ENCODE data around the gene SLC16A5. TPM values are rescaled to one million over a fixed set of nuclear protein-coding genes. Genes with fewer than 3 reads are reported as not detected.
A peak's percentile ranks its signal among the peaks of the same experiment; 100 is the strongest.
"Not testable (repeated sequence)": the region's sequence is repeated elsewhere in the genome, so short reads cannot be mapped to it uniquely, and the experiment has no call there.

SLC16A5 gene
- total and polyA plus RNA-seq, 7 donors, result 1.2 to 10.7 (median 5.6) TPM

DNA sequence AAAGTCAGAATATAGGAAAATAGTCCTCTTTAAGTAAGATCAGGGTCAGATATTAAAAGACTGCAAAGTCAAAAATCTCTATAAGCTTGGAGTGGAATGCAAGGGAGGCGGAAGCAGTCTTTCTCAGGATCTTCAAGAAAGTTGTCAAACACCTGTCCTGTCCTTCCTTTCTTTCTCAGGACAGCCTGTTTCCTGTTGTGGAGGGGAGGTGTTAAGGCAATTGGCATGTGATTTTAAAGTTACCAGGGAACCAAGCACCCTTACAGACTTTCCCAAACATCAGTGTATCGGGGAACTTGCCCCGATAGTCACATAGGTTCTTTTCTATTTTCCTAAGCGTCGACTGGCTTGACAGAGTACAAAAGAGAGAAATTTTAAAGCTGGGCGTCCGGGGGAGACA lies 43.0 kb upstream of the SLC16A5 start:
- DNase-seq (no peak), ATAC-seq (no peak)
- no peak overlapping the region for H3K27ac ChIP-seq
- H3K36me3 ChIP-seq (ENCODE audit: insufficient read depth in 1 of 2, low read depth in 1 of 2), result peaks cover 9 to 35% of the 10 kb centered on the region in 2 donors
- WGBS, 3 donors, result 65 to 79% (median 76%) methylated on average over 7 of the region's 7 CpGs
- peaks cover 21% of the 10 kb centered on the region for H3K4me1 ChIP-seq
- no peaks in the 10 kb centered on the region for H3K9me3 ChIP-seq
- intact Hi-C loops (cut with DNase I), result loop anchor here in 1 of 2 donors (5.0 kb wide), 1 partner anchor 158 kb away; no protein-coding TSS in a partner anchor
- H3K4me3 ChIP-seq, result no peak overlapping the region
- H3K27me3 ChIP-seq (ENCODE audit: insufficient read depth in 3 of 3, low read length in 2 of 3), result no peaks in the 10 kb centered on the region
- TF ChIP-seq, protein P1, sequence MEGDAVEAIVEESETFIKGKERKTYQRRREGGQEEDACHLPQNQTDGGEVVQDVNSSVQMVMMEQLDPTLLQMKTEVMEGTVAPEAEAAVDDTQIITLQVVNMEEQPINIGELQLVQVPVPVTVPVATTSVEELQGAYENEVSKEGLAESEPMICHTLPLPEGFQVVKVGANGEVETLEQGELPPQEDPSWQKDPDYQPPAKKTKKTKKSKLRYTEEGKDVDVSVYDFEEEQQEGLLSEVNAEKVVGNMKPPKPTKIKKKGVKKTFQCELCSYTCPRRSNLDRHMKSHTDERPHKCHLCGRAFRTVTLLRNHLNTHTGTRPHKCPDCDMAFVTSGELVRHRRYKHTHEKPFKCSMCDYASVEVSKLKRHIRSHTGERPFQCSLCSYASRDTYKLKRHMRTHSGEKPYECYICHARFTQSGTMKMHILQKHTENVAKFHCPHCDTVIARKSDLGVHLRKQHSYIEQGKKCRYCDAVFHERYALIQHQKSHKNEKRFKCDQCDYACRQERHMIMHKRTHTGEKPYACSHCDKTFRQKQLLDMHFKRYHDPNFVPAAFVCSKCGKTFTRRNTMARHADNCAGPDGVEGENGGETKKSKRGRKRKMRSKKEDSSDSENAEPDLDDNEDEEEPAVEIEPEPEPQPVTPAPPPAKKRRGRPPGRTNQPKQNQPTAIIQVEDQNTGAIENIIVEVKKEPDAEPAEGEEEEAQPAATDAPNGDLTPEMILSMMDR (IDR thresholded peaks at IDR 0.05), result no peak

DNA sequence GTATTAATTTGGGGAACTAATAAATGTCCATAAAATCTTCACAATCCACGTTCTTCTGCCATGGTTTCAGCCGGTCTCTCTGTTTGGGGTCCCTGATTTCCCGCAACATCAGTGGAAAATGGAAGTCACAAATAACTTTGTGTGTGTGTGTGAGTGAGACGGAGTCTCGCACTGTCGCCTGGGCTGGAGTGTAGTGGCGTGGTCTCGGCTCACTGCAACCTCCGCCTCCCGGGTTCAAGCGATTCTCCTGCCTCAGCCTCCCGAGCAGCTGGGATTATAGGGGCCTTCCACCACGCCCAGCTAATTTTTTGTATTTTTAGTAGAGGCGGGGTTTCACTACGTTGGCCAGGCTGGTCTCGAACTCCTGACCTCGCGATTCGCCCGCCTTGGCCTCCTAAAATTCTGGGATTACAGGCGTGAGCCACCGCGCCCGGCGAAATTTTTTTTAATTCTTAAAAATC lies 41.8 kb upstream of the SLC16A5 start:
- 13 to 17% (median 15%) methylated on average over 25 of the region's 25 CpGs for WGBS, 3 donors
- Histone ChIP-seq H3K27ac (peak overlapping the region; percentile 97), H3K4me1 (peaks cover 21% of the 10 kb centered on the region), H3K4me3 (peak overlapping the region; percentile 95), H3K36me3 (ENCODE audit: insufficient read depth in 1 of 2, low read depth in 1 of 2) (peaks cover 6 to 35% of the 10 kb centered on the region in 2 donors)
- H3K9me3 ChIP-seq; H3K27me3 ChIP-seq (ENCODE audit: insufficient read depth in 3 of 3, low read length in 2 of 3); DNase-seq; ATAC-seq: not testable (repeated sequence)
- intact Hi-C loops (cut with DNase I), result loop anchor here in 1 of 2 donors (5.0 kb wide), 1 partner anchor 156 kb away; no protein-coding TSS in a partner anchor

DNA sequence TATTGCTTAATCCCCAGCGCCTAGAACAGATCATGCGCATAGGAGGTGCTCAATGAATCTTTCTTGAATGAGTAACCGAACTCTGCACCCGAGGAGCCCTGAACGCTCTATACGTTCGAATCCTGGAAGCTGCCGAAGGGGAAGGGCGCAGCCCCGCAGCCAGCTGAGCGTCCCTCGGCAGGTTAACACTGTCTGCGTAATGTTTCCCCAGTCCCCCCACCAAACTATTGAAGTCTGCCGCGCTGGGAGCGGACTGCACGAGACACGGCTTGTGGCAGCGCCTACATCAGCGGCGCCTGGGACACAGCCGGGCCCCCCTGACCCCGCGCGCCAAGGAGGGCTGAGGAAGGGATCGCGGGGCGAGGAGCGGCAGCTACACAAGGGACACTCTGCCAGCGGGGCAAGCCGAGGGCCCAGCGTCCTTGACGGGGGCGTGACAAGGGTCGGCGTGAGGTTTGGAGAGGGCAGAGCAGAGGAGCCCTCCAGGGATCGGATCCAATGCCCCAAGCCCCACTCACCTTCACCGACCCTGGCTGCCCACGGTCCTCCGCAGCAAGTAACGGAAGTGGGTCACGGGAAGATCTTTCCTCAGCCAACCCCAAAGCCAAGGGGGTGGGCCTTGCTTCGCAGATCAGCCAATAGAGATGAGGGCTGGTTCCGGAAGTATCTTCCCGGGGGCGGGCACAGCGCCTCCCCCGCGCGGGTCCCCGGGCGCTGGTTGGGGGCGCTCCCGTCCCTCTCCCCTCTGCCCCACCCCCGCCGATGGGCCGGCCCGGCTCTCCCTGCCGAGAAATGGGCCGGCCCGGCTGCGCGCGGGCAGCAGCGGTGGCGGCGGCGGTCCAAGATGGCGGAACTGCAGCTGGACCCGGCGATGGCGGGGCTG lies 41.1 kb upstream of the SLC16A5 start, which contains the start of the genes ATP5PD and KCTD2:
TSS of gene ATP5PD (minus strand) at position 563 of the 883 bp plus-strand sequence. CDS start 4,319 bp downstream, outside the sequence.
TSS of gene KCTD2 (plus strand) at position 819 of the 883 bp plus-strand sequence. CDS start at position 845, 26 bp downstream.
- intact Hi-C loops (cut with DNase I), result loop anchor here in 1 of 2 donors (5.0 kb wide), 1 partner anchor 156 kb away; no protein-coding TSS in a partner anchor
- Histone ChIP-seq H3K4me3 (peak within 1 kb of the TSS; percentile 95), H3K4me1 (peaks cover 21% of the 10 kb centered on the region), H3K36me3 (ENCODE audit: insufficient read depth in 1 of 2, low read depth in 1 of 2) (peaks cover 6 to 35% of the 10 kb centered on the region in 2 donors), H3K27ac (peak within 1 kb of the TSS; percentile 97), H3K9me3 (no peaks in the 10 kb centered on the region), H3K27me3 (ENCODE audit: insufficient read depth in 3 of 3, low read length in 2 of 3) (no peaks in the 10 kb centered on the region)
- TF ChIP-seq, protein P1 (IDR thresholded peaks at IDR 0.05), result no peak
- 0% methylated on average over 40 to 72 of the region's 72 CpGs for WGBS, 3 donors
- ATAC-seq, result peak; percentile 96 to 99 (median 98)
- peak; percentile 98 for DNase-seq

DNA sequence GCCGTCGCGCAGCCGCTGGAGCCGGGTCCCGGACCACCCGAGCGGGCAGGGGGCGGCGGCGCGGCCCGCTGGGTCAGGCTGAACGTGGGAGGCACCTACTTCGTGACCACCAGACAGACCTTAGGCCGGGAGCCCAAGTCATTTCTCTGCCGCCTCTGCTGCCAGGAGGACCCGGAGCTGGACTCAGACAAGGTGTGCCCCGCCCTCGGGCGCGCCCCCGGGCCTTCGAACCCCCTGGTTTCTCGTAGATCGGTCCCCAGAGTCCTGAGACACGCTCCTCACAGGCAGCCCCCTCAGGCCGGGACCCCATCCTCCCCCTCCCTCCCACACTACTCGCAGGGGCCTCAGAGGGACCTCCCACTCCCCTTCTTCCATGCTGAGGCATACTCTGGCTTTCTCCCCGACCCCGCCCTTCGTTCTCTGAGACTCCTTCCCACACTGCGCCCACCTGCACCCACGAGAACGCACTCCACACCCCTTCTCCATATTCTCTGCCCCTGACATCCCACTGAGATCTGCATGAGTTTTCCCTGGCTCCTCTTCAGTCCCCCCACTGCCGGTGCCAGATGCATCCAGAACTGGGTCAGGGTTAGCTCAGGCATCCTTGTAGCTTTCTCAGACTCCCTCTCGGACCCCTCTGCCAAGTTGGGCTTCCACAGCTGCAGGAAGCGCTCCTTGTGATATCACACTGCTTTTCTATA lies 40.2 kb upstream of the SLC16A5 start:
- intact Hi-C loops (cut with DNase I), result loop anchor here in 1 of 2 donors (5.0 kb wide), 1 partner anchor 155 kb away; no protein-coding TSS in a partner anchor
- Histone ChIP-seq H3K27ac (peak overlapping the region; percentile 97), H3K27me3 (ENCODE audit: insufficient read depth in 3 of 3, low read length in 2 of 3) (no peaks in the 10 kb centered on the region), H3K4me3 (peak overlapping the region; percentile 95), H3K4me1 (peaks cover 21% of the 10 kb centered on the region), H3K9me3 (no peaks in the 10 kb centered on the region), H3K36me3 (ENCODE audit: insufficient read depth in 1 of 2, low read depth in 1 of 2) (peaks cover 3 to 35% of the 10 kb centered on the region in 2 donors)
- DNase-seq, result peak; percentile 56 to 72
- WGBS, 3 donors, result 0 to 2% (median 1%) methylated on average over 20 to 38 of the region's 38 CpGs
- TF ChIP-seq, protein P1 (IDR thresholded peaks at IDR 0.05), result no peak
- no peak for ATAC-seq
